ENCODE data around the gene ATP2B3.

Gene ATP2B3

GRCh38 chrX:153537526-153538295 lies 20.3 kb downstream of the ATP2B3 start:
- no peak for DNase-seq (ENCODE audit: low spot score)

GRCh38 chrX:153538424-153538823 lies 21.0 kb downstream of the ATP2B3 start:
- no peak for DNase-seq (ENCODE audit: low spot score)

- DNase-seq (ENCODE audit: low spot score): peak; percentile 82
Measured at GRCh38 chrX:153539171-153539978, 21.9 kb downstream of the ATP2B3 start.

- DNase-seq (ENCODE audit: low spot score): no peak
Measured at GRCh38 chrX:153539979-153540358, 22.5 kb downstream of the ATP2B3 start.

- DNase-seq (ENCODE audit: low spot score): no peak
Measured at GRCh38 chrX:153544727-153545126, 27.3 kb downstream of the ATP2B3 start.

- no peak for DNase-seq (ENCODE audit: low spot score)
Measured at GRCh38 chrX:153546386-153546785, 28.9 kb downstream of the ATP2B3 start.

- no peak for DNase-seq (ENCODE audit: low spot score)
Measured at GRCh38 chrX:153547195-153547594, 29.8 kb downstream of the ATP2B3 start.

GRCh38 chrX:153549231-153549630 lies 31.8 kb downstream of the ATP2B3 start:
- DNase-seq (ENCODE audit: low spot score): no peak

- no peak for DNase-seq (ENCODE audit: low spot score)
Measured at GRCh38 chrX:153549807-153550206, 32.4 kb downstream of the ATP2B3 start.

- no peak for DNase-seq (ENCODE audit: low spot score)
Measured at GRCh38 chrX:153551135-153551534, 33.7 kb downstream of the ATP2B3 start.

- DNase-seq (ENCODE audit: low spot score): peak; percentile 86
Measured at GRCh38 chrX:153554519-153555167, 37.2 kb downstream of the ATP2B3 start.

GRCh38 chrX:153556767-153557166 lies 39.3 kb downstream of the ATP2B3 start:
- no peak for DNase-seq (ENCODE audit: low spot score)

- no peak for DNase-seq (ENCODE audit: low spot score)
Measured at GRCh38 chrX:153557618-153558355, 40.3 kb downstream of the ATP2B3 start.

GRCh38 chrX:153560000-153560399 lies 42.6 kb downstream of the ATP2B3 start:
- DNase-seq (ENCODE audit: low spot score): no peak

- DNase-seq (ENCODE audit: low spot score): no peak
Measured at GRCh38 chrX:153560466-153560865, 43.0 kb downstream of the ATP2B3 start.

GRCh38 chrX:153561337-153561736 lies 43.9 kb downstream of the ATP2B3 start:
- DNase-seq (ENCODE audit: low spot score): no peak

GRCh38 chrX:153562546-153562945 lies 45.1 kb downstream of the ATP2B3 start:
- DNase-seq (ENCODE audit: low spot score): no peak

- DNase-seq (ENCODE audit: low spot score): no peak
Measured at GRCh38 chrX:153564047-153564606, 46.7 kb downstream of the ATP2B3 start.

- DNase-seq (ENCODE audit: low spot score): no peak
Measured at GRCh38 chrX:153565996-153566580, 48.6 kb downstream of the ATP2B3 start.

- DNase-seq (ENCODE audit: low spot score): no peak
Measured at GRCh38 chrX:153568451-153569011, 51.1 kb downstream of the ATP2B3 start.

- DNase-seq (ENCODE audit: low spot score): no peak
Measured at GRCh38 chrX:153569475-153569874, 52.0 kb downstream of the ATP2B3 start.
